GM12873 (cell line): ENCODE measurements around the gene CYP1B1.
A peak's percentile ranks its signal among the peaks of the same experiment; 100 is the strongest.

ENCODE experiments used
- TF ChIP-seq, protein P1 (sequence below): IDR thresholded peaks from 2 replicates; pipeline ENCODE4 v1.5.1; 2012; ENCODE audit warnings: low read depth, mild to moderate bottlenecking, moderate library complexity, low read length, control low read depth; ENCODE audit not compliant: insufficient read depth; ENCODE audit errors: missing control alignments

CYP1B1 gene

DNA sequence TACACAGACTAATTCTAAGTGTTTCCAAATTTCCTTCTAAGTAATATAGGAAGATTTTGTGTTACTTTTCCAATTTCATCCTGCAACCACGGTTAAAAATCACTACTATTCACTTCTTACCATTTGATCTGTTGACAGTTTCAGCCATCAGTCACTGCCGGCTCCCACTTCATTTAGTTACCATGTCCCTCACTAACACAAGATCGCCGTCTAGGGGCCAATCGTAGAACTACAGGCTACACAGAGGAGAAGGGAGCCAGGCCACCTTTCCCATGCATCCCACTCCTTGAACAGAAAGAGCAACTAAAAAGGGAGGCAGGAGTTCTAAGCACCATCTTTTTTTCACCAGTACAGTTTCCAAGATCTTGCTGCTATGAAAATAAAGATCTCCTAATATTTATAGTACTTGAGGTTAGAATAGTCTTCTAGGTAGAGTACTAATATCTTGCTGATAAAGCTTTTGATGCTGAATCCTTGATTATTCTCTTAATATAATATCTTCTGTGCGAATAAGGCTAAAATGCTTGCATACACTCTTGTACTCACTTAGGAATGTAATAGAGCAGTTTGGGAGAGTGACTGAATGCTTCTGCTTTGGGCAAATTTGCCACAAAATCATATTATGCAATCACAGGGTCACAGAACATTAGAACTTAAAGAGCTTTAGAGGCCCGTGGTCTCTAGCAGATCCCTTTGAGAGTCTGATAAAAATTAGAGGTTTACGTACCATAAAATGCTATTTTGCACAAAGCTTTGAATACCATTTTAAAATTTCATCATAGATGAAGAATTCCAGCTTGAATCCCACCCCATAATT, 39.5 kb upstream of the CYP1B1 start:
- TF ChIP-seq, protein P1, sequence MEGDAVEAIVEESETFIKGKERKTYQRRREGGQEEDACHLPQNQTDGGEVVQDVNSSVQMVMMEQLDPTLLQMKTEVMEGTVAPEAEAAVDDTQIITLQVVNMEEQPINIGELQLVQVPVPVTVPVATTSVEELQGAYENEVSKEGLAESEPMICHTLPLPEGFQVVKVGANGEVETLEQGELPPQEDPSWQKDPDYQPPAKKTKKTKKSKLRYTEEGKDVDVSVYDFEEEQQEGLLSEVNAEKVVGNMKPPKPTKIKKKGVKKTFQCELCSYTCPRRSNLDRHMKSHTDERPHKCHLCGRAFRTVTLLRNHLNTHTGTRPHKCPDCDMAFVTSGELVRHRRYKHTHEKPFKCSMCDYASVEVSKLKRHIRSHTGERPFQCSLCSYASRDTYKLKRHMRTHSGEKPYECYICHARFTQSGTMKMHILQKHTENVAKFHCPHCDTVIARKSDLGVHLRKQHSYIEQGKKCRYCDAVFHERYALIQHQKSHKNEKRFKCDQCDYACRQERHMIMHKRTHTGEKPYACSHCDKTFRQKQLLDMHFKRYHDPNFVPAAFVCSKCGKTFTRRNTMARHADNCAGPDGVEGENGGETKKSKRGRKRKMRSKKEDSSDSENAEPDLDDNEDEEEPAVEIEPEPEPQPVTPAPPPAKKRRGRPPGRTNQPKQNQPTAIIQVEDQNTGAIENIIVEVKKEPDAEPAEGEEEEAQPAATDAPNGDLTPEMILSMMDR: peak; percentile 99

DNA sequence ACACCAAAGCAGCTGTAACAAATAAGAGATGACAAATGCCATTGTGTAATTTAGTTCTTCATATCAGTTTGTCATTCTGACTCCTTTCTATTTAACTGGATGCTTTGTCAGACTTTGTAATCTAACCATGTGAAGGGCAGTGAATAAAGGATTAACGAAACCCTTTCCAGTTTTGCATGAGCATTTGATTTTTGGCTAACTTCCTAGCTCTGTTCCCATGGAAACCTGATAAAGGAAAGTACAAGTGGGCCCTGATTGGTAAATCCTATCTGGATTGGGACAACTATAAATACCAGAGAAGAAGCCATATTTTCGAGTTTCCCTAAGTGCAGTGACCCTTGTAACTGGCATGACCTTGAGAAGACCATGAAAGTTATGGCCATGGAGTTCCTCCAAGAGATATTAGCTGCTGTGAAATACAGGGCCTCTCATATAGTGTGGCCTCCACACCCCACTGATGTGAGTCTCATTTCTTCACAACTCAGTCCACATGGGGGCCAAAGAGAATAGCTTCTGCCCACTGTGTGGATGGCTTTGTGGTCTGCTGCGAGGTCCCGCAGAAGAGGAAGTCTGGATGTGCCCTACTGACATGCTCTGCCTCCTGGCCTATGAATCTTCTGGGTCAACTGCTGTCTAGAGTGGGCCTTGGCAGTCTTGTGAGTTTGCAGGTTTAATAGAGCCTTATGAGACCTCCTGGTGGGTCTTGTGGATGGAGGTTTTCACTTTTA, 38.2 kb upstream of the CYP1B1 start:
- TF ChIP-seq, protein P1: no peak

DNA sequence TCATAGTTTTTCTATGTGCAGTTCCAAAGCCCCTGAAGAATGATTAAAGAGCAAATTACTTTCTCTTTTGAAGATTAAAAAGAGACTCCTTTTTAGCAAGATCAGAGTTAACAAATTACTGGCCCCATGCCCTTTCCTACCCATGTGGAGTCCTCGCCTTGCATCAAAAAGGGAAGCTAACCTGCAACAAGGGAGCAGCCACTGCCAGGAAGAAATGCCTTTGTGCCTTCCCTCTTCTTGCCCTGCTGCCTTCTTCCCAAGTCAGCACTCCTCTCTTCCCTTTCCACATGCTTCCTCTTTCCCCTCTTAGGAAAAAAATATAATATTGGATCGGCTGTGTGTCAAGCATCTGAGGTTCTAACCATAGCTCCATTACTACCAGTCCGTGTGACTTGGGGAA, 37.1 kb upstream of the CYP1B1 start:
- TF ChIP-seq, protein P1: no peak

GRCh38 chr2:38109732-38110181, 33.8 kb upstream of the CYP1B1 start:
- TF ChIP-seq, protein P1: no peak

DNA sequence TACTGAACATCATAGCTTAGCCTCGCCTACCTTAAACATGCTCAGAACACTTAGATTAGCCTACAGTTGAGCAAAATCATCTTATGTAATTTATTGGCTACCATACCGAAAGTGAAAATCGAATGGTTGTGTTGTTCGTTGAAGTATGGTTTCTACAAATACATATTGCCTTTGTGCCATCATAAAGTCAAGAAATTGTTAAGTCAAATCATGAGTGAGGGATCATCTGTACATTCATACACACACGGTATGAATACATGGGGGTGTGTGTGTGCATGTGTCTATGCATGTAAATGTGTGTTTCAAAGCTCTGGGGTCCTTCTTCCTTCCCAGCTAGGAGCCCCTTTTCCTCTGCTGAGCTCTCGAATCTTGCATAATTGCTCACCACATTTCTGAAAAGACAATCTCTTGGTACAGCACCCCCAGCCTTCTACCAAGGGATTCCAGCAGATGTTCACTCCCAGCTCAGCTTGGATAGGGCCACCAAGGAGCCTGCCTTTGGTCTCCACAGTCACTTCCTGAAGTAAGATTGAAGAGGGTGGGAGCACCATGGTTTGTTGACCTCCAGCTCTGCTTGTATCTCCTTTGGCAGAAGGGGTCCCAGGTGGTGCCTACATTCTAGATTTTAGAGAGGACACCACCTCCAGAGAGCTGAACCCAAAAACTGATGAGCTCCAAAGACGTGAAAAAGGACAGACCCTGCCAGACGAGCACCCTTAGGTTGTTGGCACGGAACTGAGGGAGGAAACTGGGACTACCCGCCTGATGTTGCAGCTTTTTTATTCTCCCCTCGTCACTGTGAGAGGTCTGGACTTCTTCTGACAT, 33.2 kb upstream of the CYP1B1 start:
- TF ChIP-seq, protein P1: no peak

DNA sequence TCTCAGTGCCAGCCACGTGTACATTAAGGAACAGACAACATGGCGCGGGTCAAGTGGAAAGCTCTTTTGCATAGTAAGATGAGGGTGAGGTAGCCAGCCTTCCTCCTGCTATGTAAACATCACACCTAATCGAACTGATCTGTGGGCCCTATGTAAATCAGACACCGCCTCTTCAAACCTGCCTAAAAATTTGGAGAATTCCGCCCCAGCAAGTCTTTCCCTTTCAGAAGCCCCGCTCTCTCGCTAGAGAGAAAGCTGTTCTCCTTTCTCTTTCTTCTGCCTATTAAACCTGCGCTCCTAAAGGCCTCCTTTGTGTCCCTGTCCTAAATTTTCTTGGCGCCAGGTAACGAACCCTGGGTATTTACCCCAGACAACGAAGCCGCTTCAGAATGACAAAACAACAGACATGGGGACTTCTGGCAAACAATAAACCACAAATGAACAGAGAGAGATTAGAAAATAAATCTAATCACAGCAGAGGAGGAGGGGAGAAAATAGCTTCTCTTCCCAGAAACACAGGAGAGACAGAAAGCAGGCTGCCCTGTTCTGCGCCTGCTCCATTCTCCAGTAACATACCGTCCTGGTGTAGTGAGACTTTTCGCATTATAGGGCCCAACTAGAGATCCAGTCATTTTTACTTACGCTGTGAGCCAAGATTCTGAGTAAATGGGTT, 31.9 kb upstream of the CYP1B1 start:
- TF ChIP-seq, protein P1: no peak
